NCI-H460 (cell line): Measurements from ENCODE around the gene CEP20. TPM values are rescaled to one million over a fixed set of nuclear protein-coding genes. Genes with fewer than 3 reads are reported as not detected.
"Not testable (repeated sequence)": the region's sequence is repeated elsewhere in the genome, so short reads cannot be mapped to it uniquely, and the experiment has no call there.

Experiments
- DNase-seq: peaks from one replicate; pipeline ENCODE4 v3.0.0-alpha.2; 2016; ENCODE audit warnings: low read depth; ENCODE audit errors: extremely low read depth
- polyA plus RNA-seq: library from polyadenylated mRNA; depleted of rRNA; stranded (reverse); fragments of >200 nt; gene quantifications from 2 replicates; pipeline ENCODE4 v1.2.3, GENCODE V29; 2014; cell fraction: nucleus; rRNA removed
- total RNA-seq: library from RNA; depleted of rRNA; stranded (reverse); fragments of >200 nt; shearing (Covaris generic); gene quantifications from 2 replicates; pipeline ENCODE4 v1.2.3, GENCODE V29; 2014; rRNA removed

The CEP20 gene, protein sequence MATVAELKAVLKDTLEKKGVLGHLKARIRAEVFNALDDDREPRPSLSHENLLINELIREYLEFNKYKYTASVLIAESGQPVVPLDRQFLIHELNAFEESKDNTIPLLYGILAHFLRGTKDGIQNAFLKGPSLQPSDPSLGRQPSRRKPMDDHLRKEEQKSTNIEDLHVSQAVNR
- 166 and 179 TPM in 2 replicates for total RNA-seq
- 69.6 and 137 TPM in 2 replicates for polyA plus RNA-seq

DNA sequence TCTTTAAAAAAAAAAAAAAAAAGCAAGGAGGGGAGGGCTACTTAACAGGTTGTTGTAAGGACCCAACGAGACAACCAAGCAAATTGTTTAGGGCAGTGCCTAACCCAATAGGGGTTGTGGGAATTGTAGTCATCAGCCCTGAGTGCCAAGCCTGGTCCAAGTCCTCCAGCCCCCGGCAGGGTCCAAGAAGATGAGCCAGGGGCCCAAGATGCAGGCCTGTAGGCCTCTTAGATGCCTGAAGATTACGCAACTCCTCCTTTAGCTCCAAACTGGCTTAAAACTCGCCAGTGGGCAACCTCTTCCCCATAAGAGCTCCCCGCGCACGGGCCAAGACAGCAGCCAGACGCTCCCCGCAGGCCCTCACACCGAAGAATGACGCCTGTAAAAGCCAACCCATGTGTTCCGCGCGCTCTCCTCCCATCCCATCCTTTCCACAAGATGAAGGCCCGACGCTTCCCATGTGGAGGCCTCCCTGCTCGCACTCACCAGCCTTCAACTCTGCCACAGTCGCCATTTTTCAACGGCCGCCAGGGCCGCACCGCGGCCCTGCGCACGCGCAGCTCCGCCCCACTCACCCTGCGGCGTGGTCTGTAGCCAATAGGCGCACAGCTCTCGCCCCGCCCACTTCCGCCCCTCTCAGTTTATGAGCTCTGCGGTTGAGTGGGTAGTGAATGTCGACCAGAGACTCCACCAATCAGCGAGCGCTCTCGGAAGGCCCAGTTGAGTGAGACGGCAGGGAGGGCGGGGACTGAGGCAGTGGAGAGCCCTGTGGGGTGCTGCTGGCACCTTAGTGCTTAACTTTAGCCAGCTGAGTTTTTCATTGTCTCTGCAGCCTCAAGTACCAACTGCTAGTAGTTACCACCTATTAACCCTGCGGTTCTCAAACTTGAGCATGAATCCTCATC is at the start of gene CEP20:
CEP20 (minus strand) TSS at position 532 of the 905 bp plus-strand sequence; CDS start at position 514, 18 bp downstream.
- peak; percentile 100 for DNase-seq

DNA sequence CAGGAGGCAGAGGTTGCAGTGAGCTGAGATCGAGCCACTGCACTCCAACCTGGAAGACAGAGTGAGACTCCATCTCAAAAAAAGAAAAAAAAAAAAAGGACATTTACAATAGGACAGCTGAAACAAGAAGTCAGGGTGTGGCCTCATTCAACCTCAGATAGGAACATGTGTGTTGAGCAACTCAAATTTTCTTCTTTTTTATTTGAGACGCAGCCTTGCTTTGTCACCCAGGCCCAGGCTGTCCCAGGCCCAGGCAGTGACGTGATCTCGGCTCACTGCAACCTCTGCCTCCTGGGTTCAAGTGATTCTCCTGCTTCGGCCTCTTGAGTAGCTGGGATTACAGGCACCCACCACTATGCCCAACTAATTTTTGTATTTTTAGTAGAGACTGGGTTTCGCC is 48.4 kb upstream of the CEP20 start:
- DNase-seq, result not testable (repeated sequence)

DNA sequence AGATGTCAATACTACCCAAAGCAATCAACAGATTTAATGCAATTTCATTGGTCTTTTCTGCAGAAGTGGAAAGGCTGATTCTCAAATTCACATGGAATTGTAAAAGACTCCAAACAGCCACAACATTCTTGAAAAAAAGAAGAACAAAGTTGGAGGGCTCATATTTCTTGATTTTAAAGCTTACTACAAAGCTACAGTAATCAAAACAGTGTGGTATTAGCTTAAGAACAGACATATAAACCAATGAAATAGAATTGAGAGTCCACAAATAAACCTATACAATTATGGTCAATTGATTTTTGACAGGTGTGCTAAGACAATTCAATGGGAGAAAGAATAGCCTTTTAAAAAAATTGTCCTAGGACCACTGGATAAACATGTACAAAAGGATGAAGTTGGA is 46.6 kb upstream of the CEP20 start:
- DNase-seq, result no peak

DNA sequence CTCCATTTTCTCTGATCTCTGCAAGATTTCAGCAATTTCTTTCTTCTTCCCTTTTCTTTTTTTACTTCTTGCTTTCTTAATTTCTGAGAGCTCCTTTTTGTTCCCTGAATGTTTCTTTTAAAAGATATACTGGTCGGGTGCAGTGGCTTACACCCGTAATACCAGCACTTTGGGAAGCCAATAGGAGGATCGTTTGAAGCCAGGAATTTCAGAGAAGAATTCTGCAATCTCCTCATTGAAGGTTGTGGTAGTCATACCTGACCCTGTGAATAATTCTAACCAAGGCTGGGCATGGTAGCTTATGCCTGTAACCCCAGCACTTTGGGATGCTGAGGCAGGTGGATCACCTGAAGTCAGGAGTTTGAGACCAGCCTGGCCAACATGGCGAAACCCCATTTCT is 45.4 kb upstream of the CEP20 start:
- no peak for DNase-seq

DNA sequence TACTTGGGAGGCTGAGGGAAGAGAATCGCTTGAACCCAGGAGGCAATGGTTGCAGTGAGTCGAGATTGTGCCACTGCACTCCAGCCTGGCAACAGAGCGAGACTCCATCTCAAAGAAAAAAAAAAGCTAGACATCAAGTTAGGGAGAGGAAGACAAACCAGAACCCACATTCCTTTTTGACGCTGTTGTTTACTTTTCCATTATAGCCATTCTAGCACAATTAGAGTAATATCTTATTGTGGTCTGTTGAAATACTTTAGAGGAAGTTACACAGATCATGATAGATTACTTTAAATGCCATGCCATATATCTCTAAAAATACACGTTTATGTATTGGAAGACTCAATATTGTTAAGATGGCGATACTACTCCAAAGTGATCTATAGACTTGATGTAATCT is 44.5 kb upstream of the CEP20 start:
- DNase-seq, result no peak

DNA sequence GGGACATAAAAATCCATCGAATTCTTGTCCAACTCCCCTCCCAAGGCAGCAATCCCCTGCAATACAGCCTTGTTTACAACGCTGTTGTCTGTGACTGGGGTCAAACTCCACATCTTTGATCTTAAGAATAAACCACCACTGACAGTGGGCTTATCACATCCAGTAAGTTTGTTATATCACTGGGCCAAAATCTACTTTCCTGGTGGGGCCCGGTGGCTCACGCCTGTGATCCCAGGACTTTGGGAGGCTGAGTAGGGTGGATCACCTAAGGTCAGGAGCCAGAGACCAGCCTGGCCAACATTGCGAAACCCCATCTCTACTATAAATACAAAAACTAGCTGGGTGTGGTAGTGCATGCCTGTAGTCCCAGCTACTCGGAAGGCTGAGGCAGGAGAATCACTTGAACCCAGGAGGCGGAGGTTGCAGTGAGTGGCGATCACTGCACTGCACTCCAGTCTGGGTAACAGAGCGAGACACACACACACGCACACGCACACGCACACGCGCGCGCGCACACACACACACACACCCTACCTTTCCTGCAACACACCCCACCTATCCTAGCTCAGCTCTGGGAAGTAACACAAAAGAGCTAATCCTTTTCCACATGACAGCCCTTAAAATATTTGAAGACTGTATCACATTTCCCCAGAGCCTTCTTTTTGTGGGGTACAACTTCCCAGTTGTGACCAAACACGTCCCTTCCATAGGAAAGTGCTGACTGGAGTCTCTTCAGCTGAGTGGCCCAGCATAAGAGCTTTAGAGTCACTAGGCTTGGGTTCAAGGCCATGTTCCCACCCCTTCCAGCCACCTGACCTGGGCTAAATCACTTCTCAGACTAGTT is 40.1 kb upstream of the CEP20 start:
- DNase-seq, result no peak

DNA sequence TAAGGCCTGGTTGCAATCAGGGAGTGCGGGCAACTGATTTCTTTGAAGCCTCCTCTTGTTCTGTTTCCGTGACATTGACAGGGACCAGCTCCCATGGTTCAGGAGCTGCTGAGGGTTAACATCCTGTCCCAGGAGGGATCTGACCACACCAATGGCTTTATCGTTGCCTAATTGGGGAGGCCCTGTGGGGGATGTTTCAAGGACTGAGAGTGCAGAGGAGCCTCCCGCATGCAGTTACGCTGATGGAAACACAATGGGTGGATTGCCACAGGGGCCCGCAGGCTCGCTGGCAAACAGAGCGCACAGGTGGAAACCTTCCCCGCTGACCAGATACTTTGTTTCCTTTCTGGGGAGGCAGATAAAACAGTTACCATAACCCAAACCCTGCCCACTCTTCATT is 37.2 kb upstream of the CEP20 start:
- DNase-seq, result no peak

DNA sequence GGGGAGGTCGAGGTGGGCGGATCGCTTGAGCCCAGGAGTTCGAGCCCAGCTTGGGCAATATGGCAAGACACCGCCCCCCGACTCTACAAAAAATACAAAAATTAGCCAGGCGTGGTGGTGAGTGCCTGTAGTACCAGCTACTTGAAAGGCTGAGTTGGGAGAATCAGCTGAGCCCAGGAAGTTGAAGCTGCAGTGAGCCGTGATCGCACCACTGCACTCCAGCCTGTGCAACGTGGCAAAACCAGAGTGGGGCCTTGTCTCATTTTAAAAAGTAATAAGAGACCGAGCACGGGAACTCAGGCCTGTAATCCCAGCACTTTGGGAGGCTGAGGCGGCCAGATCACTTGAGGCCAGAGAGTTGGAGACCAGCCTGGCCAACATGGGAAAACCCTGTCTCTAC is 36.6 kb upstream of the CEP20 start:
- DNase-seq, result no peak

DNA sequence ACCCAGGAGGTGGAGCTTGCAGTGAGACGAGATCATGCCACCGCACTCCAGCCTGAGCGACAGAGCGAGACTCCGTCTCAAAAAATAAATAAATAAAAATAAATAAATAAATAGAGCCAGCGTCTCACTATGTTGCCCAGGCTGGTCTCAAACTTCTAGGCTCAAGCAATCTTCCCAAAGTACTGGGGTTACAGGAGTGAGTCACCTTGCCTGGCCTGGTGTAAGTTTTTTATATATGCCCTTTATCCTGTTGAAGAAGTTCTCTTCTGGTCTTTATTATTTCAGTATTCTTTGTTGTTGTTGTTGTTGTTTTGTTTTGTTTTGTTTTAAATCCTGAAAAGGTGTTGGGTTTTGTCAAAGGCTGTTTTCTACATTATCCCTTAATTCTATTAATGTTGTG is 30.9 kb upstream of the CEP20 start:
- DNase-seq, result no peak

DNA sequence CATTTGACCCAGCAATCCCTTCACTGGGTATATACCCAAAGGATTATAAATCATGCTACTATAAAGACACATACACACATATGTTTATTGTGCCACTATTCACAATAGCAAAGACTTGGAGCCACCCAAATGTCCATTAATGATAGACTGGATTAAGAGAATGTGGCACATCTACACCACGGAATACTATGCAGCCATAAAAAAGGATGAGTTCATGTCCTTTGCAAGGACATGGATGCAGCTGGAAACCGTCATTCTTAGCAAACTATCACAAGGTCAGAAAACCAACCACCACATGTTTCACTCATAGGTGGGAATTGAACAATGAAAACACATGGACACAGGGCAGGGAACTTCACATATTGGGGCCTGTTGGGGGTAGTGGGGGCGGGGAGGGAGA is 29.9 kb upstream of the CEP20 start:
- not testable (repeated sequence) for DNase-seq

DNA sequence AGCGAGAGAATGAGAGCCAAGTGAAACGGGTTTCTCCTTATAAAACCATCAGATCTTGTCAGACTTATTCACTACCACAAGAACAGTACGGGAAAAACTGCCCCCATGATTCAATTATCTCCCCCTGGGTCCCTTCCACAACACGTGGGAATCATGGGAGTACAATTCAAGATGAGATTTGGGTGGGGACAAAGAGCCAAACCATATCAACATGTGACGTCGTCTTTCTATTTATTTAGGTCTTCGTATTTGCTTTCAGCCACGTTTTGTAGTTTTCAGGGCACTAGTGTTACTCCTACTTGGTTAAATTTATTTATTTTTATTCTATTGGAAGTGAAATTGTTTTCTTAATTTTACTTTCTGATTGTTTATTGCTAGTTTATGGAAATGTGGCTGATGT is 27.9 kb upstream of the CEP20 start:
- DNase-seq, result no peak

DNA sequence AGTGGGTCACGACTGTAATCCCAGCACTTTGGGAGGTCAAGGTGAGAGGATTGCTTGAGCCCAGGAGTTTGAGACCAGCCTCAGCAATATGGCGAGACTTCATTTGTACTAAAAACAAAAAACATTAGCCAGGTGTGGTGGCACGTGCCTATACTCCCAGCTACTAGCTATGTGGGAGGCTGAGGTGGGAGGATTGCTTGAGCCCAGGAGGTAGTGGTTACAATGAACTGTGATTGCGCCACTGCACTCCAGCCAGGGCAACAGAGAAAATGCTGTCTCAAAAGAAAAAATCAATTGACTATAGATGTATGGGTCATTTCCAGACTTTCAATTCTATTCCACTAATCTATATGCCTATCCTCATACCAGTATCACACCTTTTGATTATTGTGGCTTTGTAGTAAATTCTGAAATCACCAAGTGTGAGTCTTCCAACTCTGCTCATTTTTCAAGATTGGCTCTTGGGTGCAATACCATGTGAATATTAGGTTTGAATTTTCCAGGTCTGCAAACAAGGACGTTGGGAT is 27.2 kb upstream of the CEP20 start:
- no peak for DNase-seq

DNA sequence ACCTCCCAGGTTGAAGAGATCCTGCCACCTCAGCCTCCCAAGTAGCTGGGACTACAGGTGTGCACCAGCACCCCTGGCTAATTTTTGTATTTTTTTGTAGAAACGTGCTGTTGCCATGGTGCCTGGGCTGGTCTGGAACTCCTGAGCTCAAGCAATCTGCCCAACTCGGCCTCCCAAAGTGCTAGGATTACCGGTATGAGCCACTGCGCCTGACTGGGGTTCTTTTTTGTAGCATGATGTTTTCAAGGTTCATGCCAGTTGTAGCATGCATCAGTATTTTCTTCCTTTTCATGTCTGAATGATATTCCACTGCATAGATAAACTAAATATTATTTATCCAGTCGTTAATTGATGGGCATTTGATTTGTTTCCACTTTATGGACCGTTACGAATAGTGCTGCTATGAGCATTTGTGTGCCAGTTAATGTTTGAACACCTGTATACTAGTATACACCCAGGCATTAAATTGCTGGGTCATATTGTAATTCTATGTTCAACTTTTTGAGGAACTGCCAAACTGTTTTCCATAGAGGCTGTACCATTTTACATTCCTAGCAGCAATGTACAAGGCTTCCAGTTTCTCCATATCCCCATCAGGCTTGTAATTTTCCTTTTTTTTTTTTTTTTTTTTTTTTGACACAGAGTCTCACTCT is 24.8 kb upstream of the CEP20 start:
- no peak for DNase-seq

DNA sequence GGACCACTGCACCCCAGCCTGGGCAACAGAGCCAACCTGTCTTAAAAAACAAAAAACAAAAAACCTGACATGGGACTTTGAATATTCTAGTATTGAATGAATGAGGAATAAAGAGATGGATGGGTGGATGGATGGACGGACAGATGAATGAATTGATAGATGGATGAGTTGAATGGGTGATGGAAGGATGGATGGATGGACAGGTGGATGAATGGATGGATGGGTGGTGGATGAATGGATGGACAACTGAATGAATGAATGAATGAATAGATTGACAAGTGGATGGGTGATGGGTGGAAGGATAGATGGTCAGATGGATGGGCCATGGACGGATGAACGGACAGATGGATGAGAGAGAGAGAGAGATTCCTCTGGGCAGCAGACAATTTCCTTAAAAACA is 22.8 kb upstream of the CEP20 start:
- DNase-seq, result no peak

DNA sequence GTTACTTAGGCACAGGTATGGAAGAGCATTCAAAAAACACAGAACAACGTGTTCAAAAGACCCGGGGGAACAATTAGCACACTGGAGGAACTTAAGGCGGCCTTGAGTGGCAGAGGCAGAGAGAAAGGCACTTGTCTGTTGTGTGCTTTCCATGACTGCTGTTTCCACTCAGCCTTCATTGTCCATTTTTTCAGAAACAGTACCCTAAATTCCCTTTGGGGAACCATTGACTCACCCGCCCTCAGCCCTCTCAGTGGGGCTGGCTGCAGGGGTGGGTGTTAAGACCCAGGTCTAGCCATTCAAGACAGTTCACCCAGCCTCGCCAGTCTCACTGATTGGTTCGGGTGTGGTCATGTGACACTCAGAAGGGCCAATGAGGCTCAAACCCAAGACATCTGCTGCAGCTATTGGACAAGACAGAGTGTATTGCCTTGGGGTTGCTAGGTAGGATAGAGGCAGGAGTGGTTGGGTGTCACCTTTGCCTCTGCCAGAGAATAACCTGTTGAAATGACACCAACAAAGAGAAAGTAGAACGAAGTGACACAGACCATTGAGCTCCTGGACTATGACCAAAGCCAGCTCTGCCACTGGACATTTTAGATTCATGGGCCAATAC is 19.6 kb upstream of the CEP20 start:
- DNase-seq, result peak; percentile 44

DNA sequence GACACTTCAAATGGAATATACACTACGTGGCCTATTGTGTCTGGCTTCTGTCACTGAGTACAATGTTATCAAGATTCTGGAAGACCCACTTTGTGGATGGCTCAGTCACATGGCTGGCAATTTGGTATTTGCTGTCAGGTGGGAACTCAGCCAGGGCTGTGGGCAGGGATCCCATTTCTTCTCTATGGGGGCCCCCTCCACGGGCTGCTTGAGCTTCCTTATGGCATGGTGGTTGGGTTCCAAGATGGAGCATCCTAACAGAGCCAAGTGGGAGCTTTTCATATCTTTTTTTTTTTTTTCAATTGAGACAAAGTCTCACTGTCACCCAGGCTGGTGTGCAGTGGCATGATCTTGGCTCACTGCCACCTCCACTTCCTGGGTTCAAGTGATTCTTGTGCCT is 18.0 kb upstream of the CEP20 start:
- DNase-seq, result no peak

DNA sequence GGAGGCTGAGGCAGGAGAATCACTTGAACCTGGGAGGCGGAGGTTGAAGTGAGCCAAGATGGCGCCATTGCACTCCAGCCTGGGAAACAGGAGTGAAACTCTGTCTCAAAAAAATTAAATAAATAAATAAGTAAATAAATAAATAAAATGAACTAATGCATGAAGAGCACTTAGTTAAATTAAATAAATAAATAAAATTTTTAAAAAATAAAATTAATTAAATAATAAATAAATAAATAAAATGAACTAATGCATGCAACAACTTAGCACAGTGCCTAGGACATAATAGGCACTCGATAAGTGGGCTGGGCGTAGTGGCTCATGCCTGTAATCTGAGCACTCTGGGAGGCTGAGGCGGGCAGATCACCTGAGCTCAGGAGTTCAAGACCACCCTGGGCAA is 15.6 kb upstream of the CEP20 start:
- DNase-seq, result no peak

DNA sequence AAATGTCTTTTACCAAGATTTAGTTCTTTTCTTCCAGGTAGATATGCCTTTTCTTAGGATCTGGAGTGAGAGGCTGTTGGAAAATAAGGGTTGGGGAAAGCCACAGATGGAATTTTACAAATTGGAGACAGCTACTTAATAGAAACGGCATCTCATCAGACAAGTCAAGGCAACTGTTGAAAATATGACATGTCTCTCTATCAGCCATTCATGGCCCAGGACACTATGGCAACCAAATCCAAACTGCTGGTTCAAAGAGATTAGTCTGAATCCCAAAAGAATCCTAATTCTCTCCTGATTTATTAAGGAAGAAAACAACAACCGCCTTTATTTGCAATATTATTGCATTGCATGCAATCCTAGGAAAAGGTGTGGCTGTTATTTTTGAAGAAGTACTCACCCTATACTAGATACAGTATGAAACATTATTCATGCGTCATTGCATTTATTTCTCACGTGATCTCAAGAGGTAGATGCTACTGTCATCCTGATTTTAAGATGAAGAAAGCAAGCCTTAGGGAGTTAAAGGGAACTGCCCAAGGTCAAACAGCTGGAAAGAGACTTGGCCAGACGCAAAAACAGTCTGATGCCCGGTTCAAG is 12.6 kb upstream of the CEP20 start:
- DNase-seq, result no peak

DNA sequence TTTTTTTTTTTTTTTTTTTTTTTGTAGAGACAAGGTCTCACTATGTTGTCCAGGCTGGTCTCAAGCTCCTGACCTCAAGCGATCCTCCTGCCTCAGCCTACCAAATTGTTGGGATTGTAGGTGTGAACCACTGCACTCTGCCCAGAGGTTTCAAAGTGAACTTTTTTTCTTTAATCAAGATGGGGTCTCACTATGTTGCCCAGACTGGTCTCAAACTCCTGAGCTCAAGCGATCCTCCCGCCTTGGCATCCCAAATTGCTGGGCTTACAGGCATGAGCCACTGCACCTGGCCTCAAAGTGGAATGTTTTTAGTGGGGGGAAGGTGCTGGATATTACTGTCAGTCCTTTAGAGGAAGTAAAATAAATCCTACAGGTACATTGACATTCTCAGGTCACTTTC is 12.0 kb upstream of the CEP20 start:
- no peak for DNase-seq
